ENCODE measurements around the gene C9orf78.

GRCh38 chr9:129868872-129869486 is 33.9 kb upstream of the C9orf78 start:
- TF ChIP-seq CTCF (IDR thresholded peaks at IDR 0.05), result no peak
- no peak for TF ChIP-seq POLR2AphosphoS5 (IDR thresholded peaks at IDR 0.05)
